ENCODE data around the gene LRBA. TPM values are rescaled to one million over a fixed set of nuclear protein-coding genes. Genes with fewer than 3 reads are reported as not detected.
A peak's percentile ranks its signal among the peaks of the same experiment; 100 is the strongest.

LRBA gene
- total and polyA plus RNA-seq, 4 donors: 8.2 to 69.8 (median 32.8) TPM

DNA sequence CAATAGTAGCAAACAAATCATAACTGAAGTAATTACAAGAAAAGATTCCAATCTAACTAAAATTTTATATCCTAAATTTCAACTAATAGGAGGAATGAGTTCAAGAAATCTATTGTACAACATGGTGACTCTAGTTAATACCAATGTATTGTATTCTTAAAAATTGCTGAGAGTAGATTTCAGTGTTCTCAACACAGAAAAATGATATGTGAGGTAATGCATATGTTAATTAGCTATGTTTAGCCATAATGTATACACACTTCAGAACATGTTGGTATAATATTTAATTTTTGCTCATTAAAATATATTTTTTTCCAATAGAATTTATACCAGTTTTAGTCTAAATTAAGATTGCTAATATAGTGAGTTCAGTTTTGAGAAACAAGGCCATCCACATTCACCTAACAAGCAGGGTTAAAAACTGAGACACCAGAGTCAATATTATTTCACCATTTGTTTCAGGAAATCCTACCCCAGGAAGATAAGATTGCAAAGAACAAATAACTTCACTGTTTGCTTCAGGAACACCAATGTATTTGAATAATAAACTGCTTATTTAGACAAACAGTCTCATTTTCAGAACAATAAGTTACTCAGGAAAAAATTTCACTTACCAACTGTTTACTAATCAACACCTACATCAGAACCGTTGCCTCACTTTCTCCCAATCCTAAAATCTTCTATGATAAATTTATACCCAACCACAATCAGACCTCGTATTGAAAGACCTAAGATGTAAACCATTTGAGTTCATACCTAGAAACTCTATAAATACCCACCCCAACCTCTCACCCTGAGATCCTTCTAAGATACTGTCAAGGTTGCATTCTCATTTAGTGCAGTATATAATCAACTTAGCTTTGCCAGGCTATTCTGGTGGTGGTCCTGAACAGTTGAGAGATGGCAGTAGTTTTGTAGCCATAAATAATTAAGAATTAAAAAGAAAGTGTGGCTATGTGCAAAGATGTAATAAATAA, 300.3 kb downstream of the LRBA start:
- TF ChIP-seq RXRA (IDR thresholded peaks at IDR 0.05) (peak; percentile 35 to 46), RAD21 (IDR thresholded peaks at IDR 0.05) (peak in 1 of 2 donors; percentile 17), JUND (IDR thresholded peaks at IDR 0.05) (no peak), SP1 (IDR thresholded peaks at IDR 0.05) (no peak), FOXA1 (IDR thresholded peaks at IDR 0.05) (no peak), EGR1 (IDR thresholded peaks at IDR 0.05; ENCODE audit: low read depth in 2 of 2) (no peak), GABPA (IDR thresholded peaks at IDR 0.05 in 1 of 2, conservative IDR thresholded peaks at IDR 0.05 in 1 of 2) (no peak), HNF4G (IDR thresholded peaks at IDR 0.05) (no peak), HNF4A (conservative IDR thresholded peaks at IDR 0.05) (peak; percentile 45 to 50), NR2F2 (IDR thresholded peaks at IDR 0.05) (no peak), FOXA2 (IDR thresholded peaks at IDR 0.05) (no peak), TAF1 (conservative IDR thresholded peaks at IDR 0.05) (no peak), YY1 (IDR thresholded peaks at IDR 0.05) (no peak)
- TF ChIP-seq, protein P1, sequence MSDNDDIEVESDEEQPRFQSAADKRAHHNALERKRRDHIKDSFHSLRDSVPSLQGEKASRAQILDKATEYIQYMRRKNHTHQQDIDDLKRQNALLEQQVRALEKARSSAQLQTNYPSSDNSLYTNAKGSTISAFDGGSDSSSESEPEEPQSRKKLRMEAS (IDR thresholded peaks at IDR 0.05): no peak
- TF ChIP-seq, protein P2, sequence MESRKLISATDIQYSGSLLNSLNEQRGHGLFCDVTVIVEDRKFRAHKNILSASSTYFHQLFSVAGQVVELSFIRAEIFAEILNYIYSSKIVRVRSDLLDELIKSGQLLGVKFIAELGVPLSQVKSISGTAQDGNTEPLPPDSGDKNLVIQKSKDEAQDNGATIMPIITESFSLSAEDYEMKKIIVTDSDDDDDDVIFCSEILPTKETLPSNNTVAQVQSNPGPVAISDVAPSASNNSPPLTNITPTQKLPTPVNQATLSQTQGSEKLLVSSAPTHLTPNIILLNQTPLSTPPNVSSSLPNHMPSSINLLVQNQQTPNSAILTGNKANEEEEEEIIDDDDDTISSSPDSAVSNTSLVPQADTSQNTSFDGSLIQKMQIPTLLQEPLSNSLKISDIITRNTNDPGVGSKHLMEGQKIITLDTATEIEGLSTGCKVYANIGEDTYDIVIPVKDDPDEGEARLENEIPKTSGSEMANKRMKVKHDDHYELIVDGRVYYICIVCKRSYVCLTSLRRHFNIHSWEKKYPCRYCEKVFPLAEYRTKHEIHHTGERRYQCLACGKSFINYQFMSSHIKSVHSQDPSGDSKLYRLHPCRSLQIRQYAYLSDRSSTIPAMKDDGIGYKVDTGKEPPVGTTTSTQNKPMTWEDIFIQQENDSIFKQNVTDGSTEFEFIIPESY (IDR thresholded peaks at IDR 0.05): no peak
- TF ChIP-seq, protein P3, sequence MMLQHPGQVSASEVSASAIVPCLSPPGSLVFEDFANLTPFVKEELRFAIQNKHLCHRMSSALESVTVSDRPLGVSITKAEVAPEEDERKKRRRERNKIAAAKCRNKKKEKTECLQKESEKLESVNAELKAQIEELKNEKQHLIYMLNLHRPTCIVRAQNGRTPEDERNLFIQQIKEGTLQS (IDR thresholded peaks at IDR 0.05): no peak
- TF ChIP-seq, protein P4, sequence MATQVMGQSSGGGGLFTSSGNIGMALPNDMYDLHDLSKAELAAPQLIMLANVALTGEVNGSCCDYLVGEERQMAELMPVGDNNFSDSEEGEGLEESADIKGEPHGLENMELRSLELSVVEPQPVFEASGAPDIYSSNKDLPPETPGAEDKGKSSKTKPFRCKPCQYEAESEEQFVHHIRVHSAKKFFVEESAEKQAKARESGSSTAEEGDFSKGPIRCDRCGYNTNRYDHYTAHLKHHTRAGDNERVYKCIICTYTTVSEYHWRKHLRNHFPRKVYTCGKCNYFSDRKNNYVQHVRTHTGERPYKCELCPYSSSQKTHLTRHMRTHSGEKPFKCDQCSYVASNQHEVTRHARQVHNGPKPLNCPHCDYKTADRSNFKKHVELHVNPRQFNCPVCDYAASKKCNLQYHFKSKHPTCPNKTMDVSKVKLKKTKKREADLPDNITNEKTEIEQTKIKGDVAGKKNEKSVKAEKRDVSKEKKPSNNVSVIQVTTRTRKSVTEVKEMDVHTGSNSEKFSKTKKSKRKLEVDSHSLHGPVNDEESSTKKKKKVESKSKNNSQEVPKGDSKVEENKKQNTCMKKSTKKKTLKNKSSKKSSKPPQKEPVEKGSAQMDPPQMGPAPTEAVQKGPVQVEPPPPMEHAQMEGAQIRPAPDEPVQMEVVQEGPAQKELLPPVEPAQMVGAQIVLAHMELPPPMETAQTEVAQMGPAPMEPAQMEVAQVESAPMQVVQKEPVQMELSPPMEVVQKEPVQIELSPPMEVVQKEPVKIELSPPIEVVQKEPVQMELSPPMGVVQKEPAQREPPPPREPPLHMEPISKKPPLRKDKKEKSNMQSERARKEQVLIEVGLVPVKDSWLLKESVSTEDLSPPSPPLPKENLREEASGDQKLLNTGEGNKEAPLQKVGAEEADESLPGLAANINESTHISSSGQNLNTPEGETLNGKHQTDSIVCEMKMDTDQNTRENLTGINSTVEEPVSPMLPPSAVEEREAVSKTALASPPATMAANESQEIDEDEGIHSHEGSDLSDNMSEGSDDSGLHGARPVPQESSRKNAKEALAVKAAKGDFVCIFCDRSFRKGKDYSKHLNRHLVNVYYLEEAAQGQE (IDR thresholded peaks at IDR 0.05): no peak
- TF ChIP-seq, protein P5, sequence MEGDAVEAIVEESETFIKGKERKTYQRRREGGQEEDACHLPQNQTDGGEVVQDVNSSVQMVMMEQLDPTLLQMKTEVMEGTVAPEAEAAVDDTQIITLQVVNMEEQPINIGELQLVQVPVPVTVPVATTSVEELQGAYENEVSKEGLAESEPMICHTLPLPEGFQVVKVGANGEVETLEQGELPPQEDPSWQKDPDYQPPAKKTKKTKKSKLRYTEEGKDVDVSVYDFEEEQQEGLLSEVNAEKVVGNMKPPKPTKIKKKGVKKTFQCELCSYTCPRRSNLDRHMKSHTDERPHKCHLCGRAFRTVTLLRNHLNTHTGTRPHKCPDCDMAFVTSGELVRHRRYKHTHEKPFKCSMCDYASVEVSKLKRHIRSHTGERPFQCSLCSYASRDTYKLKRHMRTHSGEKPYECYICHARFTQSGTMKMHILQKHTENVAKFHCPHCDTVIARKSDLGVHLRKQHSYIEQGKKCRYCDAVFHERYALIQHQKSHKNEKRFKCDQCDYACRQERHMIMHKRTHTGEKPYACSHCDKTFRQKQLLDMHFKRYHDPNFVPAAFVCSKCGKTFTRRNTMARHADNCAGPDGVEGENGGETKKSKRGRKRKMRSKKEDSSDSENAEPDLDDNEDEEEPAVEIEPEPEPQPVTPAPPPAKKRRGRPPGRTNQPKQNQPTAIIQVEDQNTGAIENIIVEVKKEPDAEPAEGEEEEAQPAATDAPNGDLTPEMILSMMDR (IDR thresholded peaks at IDR 0.05; ENCODE audit: low read depth, low read length, missing input control): no peak
- Histone ChIP-seq H3K9me3 (ENCODE audit: control insufficient read depth in 4 of 4, low read length in 3 of 4) (no peaks in the 10 kb centered on the region), H3K36me3 (ENCODE audit: control insufficient read depth in 4 of 4, insufficient read depth in 3 of 4, low read depth in 1 of 4, low read length in 3 of 4) (no peaks in the 10 kb centered on the region), H3K27ac (ENCODE audit: low read depth in 1 of 2, low read length in 2 of 2) (no peak overlapping the region), H3K4me1 (ENCODE audit: control insufficient read depth in 4 of 4, insufficient read depth in 4 of 4, low read length in 3 of 4) (peaks cover 0 to 5% (median 2%) of the 10 kb centered on the region in 4 donors), H3K4me3 (ENCODE audit: low read depth in 1 of 3, low read length in 3 of 3) (no peak overlapping the region), H3K9ac (ENCODE audit: low read depth in 1 of 2, low read length in 2 of 2) (no peak overlapping the region), H3K27me3 (ENCODE audit: control insufficient read depth in 4 of 4, insufficient read depth in 4 of 4, low read length in 3 of 4) (no peaks in the 10 kb centered on the region)
- WGBS: 50% methylated on average over 2 of the region's 2 CpGs
- DNase-seq (ENCODE audit: low spot score): no peak

Data from liver (tissue), 9 donors.